ENCODE data around the gene CX3CL1. TPM values are rescaled to one million over a fixed set of nuclear protein-coding genes. Genes with fewer than 3 reads are reported as not detected.

The CX3CL1 gene
- total RNA-seq, 1 experiment from 2014 or later, result 1.7 TPM

GRCh38 chr16:57407521-57408353 lies 35.4 kb downstream of the CX3CL1 start:
- H3K4ac ChIP-seq (ENCODE audit: low read depth, low read length), result no peak overlapping the region
- H3K27me3 ChIP-seq (ENCODE audit: insufficient read depth, low read length), result no peaks in the 10 kb centered on the region
- no peak overlapping the region for H3T11ph ChIP-seq (ENCODE audit: low read length)
- H2AFZ ChIP-seq (ENCODE audit: low read length), result no peak overlapping the region
- H3K4me1 ChIP-seq (ENCODE audit: insufficient read depth, low read length), result no peaks in the 10 kb centered on the region
- H4K20me1 ChIP-seq (ENCODE audit: control insufficient read depth, insufficient read depth, insufficient read length), result no peaks in the 10 kb centered on the region
- H3K9ac ChIP-seq (ENCODE audit: extremely low read depth, insufficient read length, low read length), result no peak overlapping the region
- no peaks in the 10 kb centered on the region for H3K79me1 ChIP-seq (ENCODE audit: insufficient read depth, low read depth, low read length, poor library complexity, severe bottlenecking)
- no peak overlapping the region for H2BK20ac ChIP-seq (ENCODE audit: low read depth, low read length, poor library complexity, severe bottlenecking)
- H3K4me1 Mint-ChIP-seq, result peaks cover 2 to 5% of the 10 kb centered on the region in 2 experiments; a peak in 1 of 4 replicates
- 98% methylated on average over 4 of the region's 5 CpGs for WGBS (ENCODE audit: extremely low coverage, insufficient read length, low lambda C conversion rate)
- H2AK5ac ChIP-seq (ENCODE audit: insufficient read length, low read length), result no peak overlapping the region
- no peak overlapping the region for H4K91ac ChIP-seq (ENCODE audit: insufficient read length, low read depth, low read length)
- no peak overlapping the region for H3K4me2 ChIP-seq (ENCODE audit: insufficient read depth, insufficient read length, low read length)
- no peaks in the 10 kb centered on the region for H3K9me3 ChIP-seq (ENCODE audit: control insufficient read depth, low read depth, low read length)
- no peaks in the 10 kb centered on the region for H3K23me2 ChIP-seq (ENCODE audit: insufficient read length, low read depth, low read length, poor library complexity, severe bottlenecking)
- no peak overlapping the region for H4K8ac ChIP-seq (replicated peaks; ENCODE audit: insufficient read length, low read depth, low read length)
- DNase-seq, result no peak
- no peak overlapping the region for H3K14ac ChIP-seq (ENCODE audit: insufficient read depth, low read length)
- no peak overlapping the region for H2BK12ac ChIP-seq (ENCODE audit: insufficient read length, low read depth, low read length)
- no peak for TF ChIP-seq CTCF (conservative IDR thresholded peaks at IDR 0.05)
- no peak overlapping the region for H3K27ac Mint-ChIP-seq
- no peak overlapping the region for H3K4me3 Mint-ChIP-seq
- H2BK5ac ChIP-seq (ENCODE audit: insufficient read length, low read length), result no peak overlapping the region
- H3K27me3 Mint-ChIP-seq (ENCODE audit: low read depth), result peaks cover 6% of the 10 kb centered on the region
- H3K23ac ChIP-seq (ENCODE audit: insufficient read length, low read depth, low read length), result no peak overlapping the region
- no peaks in the 10 kb centered on the region for H3K79me2 ChIP-seq (ENCODE audit: insufficient read depth, low read length)
- no peak overlapping the region for H2BK15ac ChIP-seq (ENCODE audit: low read depth, low read length)
- no peak overlapping the region for H3K27ac ChIP-seq (ENCODE audit: insufficient read length, low read depth, low read length)
- H4K5ac ChIP-seq (ENCODE audit: insufficient read length, low read depth, low read length), result no peak overlapping the region
- no peak overlapping the region for H3K18ac ChIP-seq (ENCODE audit: insufficient read length, low read depth, low read length)
- H3K36me3 Mint-ChIP-seq (ENCODE audit: insufficient read depth in 1 of 3, low read depth in 3 of 3), result no peaks in the 10 kb centered on the region
- H3K9me3 Mint-ChIP-seq, result no peaks in the 10 kb centered on the region; a peak in 1 of 5 replicates
- no peak overlapping the region for H2BK120ac ChIP-seq (ENCODE audit: low read depth, low read length, poor library complexity, severe bottlenecking)
- H3K56ac ChIP-seq (ENCODE audit: insufficient read length, low read depth, low read length), result no peak overlapping the region

Data from H9 (cell line).